B cell (primary cell): ENCODE data around the gene CCDC7.
"Not testable (repeated sequence)": the region's sequence is repeated elsewhere in the genome, so short reads cannot be mapped to it uniquely, and the experiment has no call there.

ENCODE experiments used
- EZH2 ChIP-seq: IDR thresholded peaks from 2 replicates; pipeline ENCODE4 v1.6.1; 2012; ENCODE audit warnings: borderline replicate concordance, low read depth, mild to moderate bottlenecking, moderate library complexity, low read length; ENCODE audit not compliant: insufficient read depth, poor library complexity, severe bottlenecking
- TF ChIP-seq, protein P1 (sequence below): fragments of 200-600 bp; IDR thresholded peaks from one replicate; pipeline ENCODE4 v1.8.0; 2022; ENCODE audit warnings: antibody characterized with exemption, mild to moderate bottlenecking

DNA sequence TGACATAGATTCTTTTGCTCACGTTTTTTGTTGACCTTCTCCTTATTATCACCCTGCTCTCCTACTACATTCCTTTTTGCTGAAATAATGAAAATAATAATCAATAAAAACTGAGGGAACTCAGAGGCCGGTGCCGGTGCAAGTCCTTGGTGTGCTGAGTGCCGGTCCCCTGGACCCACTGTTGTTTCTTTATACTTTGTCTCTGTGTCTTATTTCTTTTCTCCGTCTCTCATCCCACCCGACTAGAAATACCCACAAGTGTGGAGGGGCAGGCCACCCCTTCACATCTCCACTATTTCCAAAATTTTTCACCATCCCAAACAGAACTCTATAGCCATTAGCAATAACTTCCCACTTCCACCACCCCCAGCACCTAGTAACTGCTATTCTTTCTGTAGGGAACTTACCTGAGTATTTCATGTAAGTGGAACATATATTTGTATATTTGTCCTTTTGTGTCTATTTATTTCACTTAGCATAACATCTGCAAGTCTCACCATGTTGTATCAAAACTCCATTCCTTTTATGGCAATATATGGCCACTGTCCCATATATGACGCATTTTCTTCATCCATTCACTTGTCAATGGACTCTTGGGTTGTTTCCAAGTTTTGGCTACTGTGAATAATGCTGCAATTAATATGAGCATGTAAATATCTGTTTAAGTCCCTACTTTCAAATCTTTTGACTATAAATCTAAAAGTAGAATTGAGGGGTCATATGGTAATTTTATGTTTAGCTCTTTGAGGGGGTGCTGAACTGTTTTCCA is 449.4 kb downstream of the CCDC7 start:
- TF ChIP-seq, protein P1, sequence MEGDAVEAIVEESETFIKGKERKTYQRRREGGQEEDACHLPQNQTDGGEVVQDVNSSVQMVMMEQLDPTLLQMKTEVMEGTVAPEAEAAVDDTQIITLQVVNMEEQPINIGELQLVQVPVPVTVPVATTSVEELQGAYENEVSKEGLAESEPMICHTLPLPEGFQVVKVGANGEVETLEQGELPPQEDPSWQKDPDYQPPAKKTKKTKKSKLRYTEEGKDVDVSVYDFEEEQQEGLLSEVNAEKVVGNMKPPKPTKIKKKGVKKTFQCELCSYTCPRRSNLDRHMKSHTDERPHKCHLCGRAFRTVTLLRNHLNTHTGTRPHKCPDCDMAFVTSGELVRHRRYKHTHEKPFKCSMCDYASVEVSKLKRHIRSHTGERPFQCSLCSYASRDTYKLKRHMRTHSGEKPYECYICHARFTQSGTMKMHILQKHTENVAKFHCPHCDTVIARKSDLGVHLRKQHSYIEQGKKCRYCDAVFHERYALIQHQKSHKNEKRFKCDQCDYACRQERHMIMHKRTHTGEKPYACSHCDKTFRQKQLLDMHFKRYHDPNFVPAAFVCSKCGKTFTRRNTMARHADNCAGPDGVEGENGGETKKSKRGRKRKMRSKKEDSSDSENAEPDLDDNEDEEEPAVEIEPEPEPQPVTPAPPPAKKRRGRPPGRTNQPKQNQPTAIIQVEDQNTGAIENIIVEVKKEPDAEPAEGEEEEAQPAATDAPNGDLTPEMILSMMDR = not testable (repeated sequence)
- TF ChIP-seq EZH2 = not testable (repeated sequence)
